Upper lobe of left lung (tissue), 4 donors: Measurements from ENCODE around the gene PKIG.

Experiments used
- EP300 ChIP-seq, 4 donors: sonication (generic); formaldehyde crosslinking; IDR thresholded peaks; one replicate each; pipeline ENCODE4 v1.5.1; 2017; ENCODE audit warnings: antibody characterized with exemption in 4 of 4, control low read depth in 2 of 4
- POLR2AphosphoS5 ChIP-seq, 2 donors: sonication (generic); formaldehyde crosslinking; IDR thresholded peaks; one replicate each; pipeline ENCODE4 v1.5.1; 2017; ENCODE audit warnings: antibody characterized with exemption in 2 of 2
- TF ChIP-seq, protein P1 (sequence below), 6 experiments: fragments of 450-650 bp in 4 of 6; fragments of 200-600 bp in 2 of 6; sonication (generic) in 2 of 6; IDR thresholded peaks; one replicate each; pipeline ENCODE4 v1.5.1; 2016 to 2019; ENCODE audit warnings: antibody characterized with exemption in 6 of 6

- TF ChIP-seq, protein P1, sequence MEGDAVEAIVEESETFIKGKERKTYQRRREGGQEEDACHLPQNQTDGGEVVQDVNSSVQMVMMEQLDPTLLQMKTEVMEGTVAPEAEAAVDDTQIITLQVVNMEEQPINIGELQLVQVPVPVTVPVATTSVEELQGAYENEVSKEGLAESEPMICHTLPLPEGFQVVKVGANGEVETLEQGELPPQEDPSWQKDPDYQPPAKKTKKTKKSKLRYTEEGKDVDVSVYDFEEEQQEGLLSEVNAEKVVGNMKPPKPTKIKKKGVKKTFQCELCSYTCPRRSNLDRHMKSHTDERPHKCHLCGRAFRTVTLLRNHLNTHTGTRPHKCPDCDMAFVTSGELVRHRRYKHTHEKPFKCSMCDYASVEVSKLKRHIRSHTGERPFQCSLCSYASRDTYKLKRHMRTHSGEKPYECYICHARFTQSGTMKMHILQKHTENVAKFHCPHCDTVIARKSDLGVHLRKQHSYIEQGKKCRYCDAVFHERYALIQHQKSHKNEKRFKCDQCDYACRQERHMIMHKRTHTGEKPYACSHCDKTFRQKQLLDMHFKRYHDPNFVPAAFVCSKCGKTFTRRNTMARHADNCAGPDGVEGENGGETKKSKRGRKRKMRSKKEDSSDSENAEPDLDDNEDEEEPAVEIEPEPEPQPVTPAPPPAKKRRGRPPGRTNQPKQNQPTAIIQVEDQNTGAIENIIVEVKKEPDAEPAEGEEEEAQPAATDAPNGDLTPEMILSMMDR (IDR thresholded peaks at IDR 0.05) = no peak
- no peak for TF ChIP-seq EP300 (IDR thresholded peaks at IDR 0.05)
- TF ChIP-seq POLR2AphosphoS5 (IDR thresholded peaks at IDR 0.05) = no peak
Observed at GRCh38 chr20:44560229-44560628, 22.1 kb upstream of the PKIG start.
